Adrenal gland (tissue), 12 donors: ENCODE results near the gene BCL2. TPM values are rescaled to one million over a fixed set of nuclear protein-coding genes. Genes with fewer than 3 reads are reported as not detected.
A peak's percentile ranks its signal among the peaks of the same experiment; 100 is the strongest.

ENCODE experiments used
- DNase-seq, 7 donors: peaks; one replicate each; pipeline ENCODE4 v3.0.0-alpha.2; 2019 to 2020
- H3K27ac ChIP-seq, 5 donors: fragments of 200-600 bp; sonication (generic) in 4 of 5; 1 replicate in 3 of 5; 2 replicates in 2 of 5; pipeline versions ENCODE4 v1.5.1 to v1.8.0; 2016 to 2020; ENCODE audit warnings: mild to moderate bottlenecking in 1 of 5
- H3K27me3 ChIP-seq: fragments of 200-600 bp; 2 replicates; pipeline ENCODE4 v1.8.0; 2021
- H3K36me3 ChIP-seq, 2 donors: fragments of 200-600 bp; replicated peaks in 1 of 2; 1 replicate in 1 of 2; 2 replicates in 1 of 2; pipeline versions ENCODE4 v1.5.1 to v1.8.0; 2018 to 2022
- H3K4me1 ChIP-seq, 2 donors: fragments of 200-600 bp; replicated peaks in 1 of 2; 1 replicate in 1 of 2; 2 replicates in 1 of 2; pipeline versions ENCODE4 v1.5.1 to v1.8.0; 2018 to 2021
- H3K4me3 ChIP-seq, 4 donors: fragments of 200-600 bp; sonication (generic) in 3 of 4; one replicate each; pipeline ENCODE4 v1.5.1; 2016 to 2018
- H3K9me3 ChIP-seq, 3 donors: fragments of 200-600 bp; sonication (generic) in 1 of 3; replicated peaks in 1 of 3; 1 replicate in 2 of 3; 2 replicates in 1 of 3; pipeline versions ENCODE4 v1.5.1 to v1.8.0; 2016 to 2021
- POLR2A ChIP-seq, 2 donors: fragments of 450-650 bp; IDR thresholded peaks; one replicate each; pipeline ENCODE4 v1.6.1; 2017; ENCODE audit warnings: antibody characterized with exemption in 2 of 2, mild to moderate bottlenecking in 2 of 2, moderate library complexity in 1 of 2
- WGBS, 4 donors: extraction: QIAGEN DNeasy Blood & Tissue Kit in 2 of 4; methylation state at CpG; one replicate each; pipeline versions ENCODE4 v1.1.5 to v1.1.7; 2013 to 2017; 5-methylcytosine and 5-hydroxymethylcytosine counted together
- intact Hi-C, 2 donors: fragments of 100-400 bp; cut with DNase I; formaldehyde crosslinking; loops; one replicate each; pipeline versions ENCODE4 v1.14.1 to v1.15.0; 2022 to 2023
- polyA plus RNA-seq, 3 donors: library from polyadenylated mRNA; stranded (reverse); fragments of 200-250 nt in 2 of 3; fragments of 350-450 nt in 1 of 3; fragmentation: Illumina TruSeq in 1 of 3; extraction: RNeasy Lipid Tissue Mini Kit (QIAGEN cat#74804) in 1 of 3; gene quantifications; one replicate each; pipeline ENCODE4 v1.2.3, GENCODE V29; 2013 to 2014
- total RNA-seq, 9 donors: library from RNA; depleted of rRNA in 4 of 9; stranded (reverse); fragments of >200 nt in 4 of 9; fragments of 120-200 nt in 1 of 9; fragmentation: NEBNext Ultra II Directional in 1 of 9; extraction: Animal tissue kit (Norgen Biotek cat#: 25700) in 1 of 9; gene quantifications; one replicate each; pipeline versions ENCODE4 v1.1.0 to v1.2.4, GENCODE V29; 2013 to 2023
- TF ChIP-seq, protein P1 (sequence below), 6 experiments: fragments of 450-650 bp in 4 of 6; fragments of 200-600 bp in 2 of 6; sonication (generic) in 1 of 6; IDR thresholded peaks; 1 replicate in 5 of 6; 2 replicates in 1 of 6; pipeline versions ENCODE4 v1.5.1 to v1.8.0; 2016 to 2021; ENCODE audit warnings: antibody characterized with exemption in 6 of 6, mild to moderate bottlenecking in 2 of 6, moderate library complexity in 1 of 6
- donor health status: healthy with polysubstance abuse.
- donor health status: Bipolar disorder and iron deficiency.
- donor health status: DM: yes; HTN: yes; CAD: no.
- donor health status: DM: no; HTN: no; CAD: no.
- donor health status: DM: no; HTN: no; CAD: no.
- donor health status: DM: yes; HTN: yes; CAD: no.

The BCL2 gene
- total and polyA plus RNA-seq, 12 donors, result 0.85 to 7.7 (median 3.4) TPM

DNA sequence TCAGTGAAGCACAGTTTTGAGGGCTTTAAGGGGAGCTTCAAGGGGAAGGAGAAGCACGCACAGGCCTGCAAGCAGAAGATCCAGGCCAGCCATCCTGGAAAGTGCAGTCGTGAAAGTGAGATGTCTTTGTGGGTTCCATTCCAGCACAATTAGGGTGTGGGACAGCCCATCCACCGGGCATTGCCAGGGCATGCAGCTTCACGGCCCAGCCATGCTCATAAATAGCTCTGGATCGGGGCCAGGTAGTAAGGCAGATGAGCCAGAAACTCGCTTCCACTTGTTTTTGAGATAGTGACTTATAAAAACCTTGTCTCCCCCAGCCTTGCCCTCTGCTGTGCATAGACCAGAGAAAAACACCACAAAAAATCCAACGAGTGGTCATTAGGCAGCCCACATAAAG is 26.5 kb upstream of the BCL2 start:
- intact Hi-C loops, result loop anchor here in 1 of 2 donors (10.0 kb wide), 1 partner anchor 89 kb away; no protein-coding TSS in a partner anchor
- peaks cover 0 to 56% of the 10 kb centered on the region in 2 donors for H3K36me3 ChIP-seq
- H3K27me3 ChIP-seq, result no peaks in the 10 kb centered on the region
- H3K4me3 ChIP-seq, result no peak overlapping the region
- peak overlapping the region; percentile 25 to 75 (median 43) for H3K27ac ChIP-seq
- TF ChIP-seq POLR2A (IDR thresholded peaks at IDR 0.05), result no peak
- TF ChIP-seq, protein P1, sequence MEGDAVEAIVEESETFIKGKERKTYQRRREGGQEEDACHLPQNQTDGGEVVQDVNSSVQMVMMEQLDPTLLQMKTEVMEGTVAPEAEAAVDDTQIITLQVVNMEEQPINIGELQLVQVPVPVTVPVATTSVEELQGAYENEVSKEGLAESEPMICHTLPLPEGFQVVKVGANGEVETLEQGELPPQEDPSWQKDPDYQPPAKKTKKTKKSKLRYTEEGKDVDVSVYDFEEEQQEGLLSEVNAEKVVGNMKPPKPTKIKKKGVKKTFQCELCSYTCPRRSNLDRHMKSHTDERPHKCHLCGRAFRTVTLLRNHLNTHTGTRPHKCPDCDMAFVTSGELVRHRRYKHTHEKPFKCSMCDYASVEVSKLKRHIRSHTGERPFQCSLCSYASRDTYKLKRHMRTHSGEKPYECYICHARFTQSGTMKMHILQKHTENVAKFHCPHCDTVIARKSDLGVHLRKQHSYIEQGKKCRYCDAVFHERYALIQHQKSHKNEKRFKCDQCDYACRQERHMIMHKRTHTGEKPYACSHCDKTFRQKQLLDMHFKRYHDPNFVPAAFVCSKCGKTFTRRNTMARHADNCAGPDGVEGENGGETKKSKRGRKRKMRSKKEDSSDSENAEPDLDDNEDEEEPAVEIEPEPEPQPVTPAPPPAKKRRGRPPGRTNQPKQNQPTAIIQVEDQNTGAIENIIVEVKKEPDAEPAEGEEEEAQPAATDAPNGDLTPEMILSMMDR (IDR thresholded peaks at IDR 0.05), result no peak
- no peaks in the 10 kb centered on the region for H3K9me3 ChIP-seq
- peaks cover 0 to 14% of the 10 kb centered on the region in 2 donors for H3K4me1 ChIP-seq
- DNase-seq, result peak in 6 of 7 donors; percentile 68 to 82 (median 78)
- 28 to 69% (median 41%) methylated on average over 4 to 7 of the region's 7 CpGs for WGBS, 4 donors

DNA sequence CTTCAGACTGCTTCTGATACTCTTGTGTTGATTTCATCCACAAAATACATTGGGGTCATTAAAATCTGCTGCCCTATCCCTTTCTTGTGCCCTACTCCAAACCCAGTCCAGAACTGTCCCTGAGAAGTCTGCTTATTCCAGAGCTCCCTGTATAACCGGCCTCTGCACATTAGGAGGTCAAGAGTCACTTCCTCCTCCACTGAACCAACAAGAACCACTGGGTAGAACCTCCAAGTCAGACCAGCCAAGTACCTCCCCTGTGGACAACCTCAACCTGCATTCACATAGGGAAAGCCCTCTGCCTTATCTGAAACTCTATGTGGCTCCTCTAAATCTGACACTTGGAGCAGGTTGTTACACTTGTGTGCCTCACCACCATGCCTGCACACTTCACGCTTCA is 25.3 kb upstream of the BCL2 start:
- TF ChIP-seq, protein P1 (IDR thresholded peaks at IDR 0.05), result no peak
- TF ChIP-seq POLR2A (IDR thresholded peaks at IDR 0.05), result no peak
- no peaks in the 10 kb centered on the region for H3K27me3 ChIP-seq
- no peaks in the 10 kb centered on the region for H3K9me3 ChIP-seq
- H3K36me3 ChIP-seq, result peaks cover 0 to 54% of the 10 kb centered on the region in 2 donors
- H3K4me1 ChIP-seq, result peaks cover 0 to 14% of the 10 kb centered on the region in 2 donors
- intact Hi-C loops, result loop anchor here in 1 of 2 donors (10.0 kb wide), 1 partner anchor 90 kb away; no protein-coding TSS in a partner anchor
- WGBS, 4 donors, result 75 to 88% (median 78%) methylated on average over 2 of the region's 2 CpGs
- H3K4me3 ChIP-seq, result no peak overlapping the region
- H3K27ac ChIP-seq, result no peak overlapping the region
- no peak for DNase-seq

DNA sequence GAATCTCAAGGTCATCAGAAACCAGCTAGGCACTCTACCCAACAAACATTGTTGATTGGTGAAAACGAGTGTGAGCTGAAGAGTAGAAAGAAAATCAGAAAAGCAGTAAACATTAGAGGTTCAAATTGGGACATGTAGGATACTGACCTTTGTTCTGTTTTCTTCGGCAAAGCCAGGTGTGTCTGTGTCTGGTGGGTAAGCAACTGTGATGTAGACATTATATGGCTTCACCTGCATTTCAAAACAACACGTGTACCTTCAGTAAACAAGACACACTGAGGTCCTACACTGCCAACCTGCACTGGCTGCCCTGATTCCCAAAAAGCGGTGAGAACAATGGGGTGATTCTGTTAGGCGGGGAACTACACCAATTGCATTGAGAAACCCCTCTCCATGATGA is 24.7 kb upstream of the BCL2 start:
- no peaks in the 10 kb centered on the region for H3K9me3 ChIP-seq
- no peaks in the 10 kb centered on the region for H3K27me3 ChIP-seq
- no peak overlapping the region for H3K27ac ChIP-seq
- intact Hi-C loops, result loop anchor here in 1 of 2 donors (10.0 kb wide), 1 partner anchor 91 kb away; no protein-coding TSS in a partner anchor
- H3K36me3 ChIP-seq, result peaks cover 0 to 53% of the 10 kb centered on the region in 2 donors
- no peak for TF ChIP-seq POLR2A (IDR thresholded peaks at IDR 0.05)
- TF ChIP-seq, protein P1 (IDR thresholded peaks at IDR 0.05), result no peak
- DNase-seq, result no peak
- H3K4me1 ChIP-seq, result peaks cover 0 to 14% of the 10 kb centered on the region in 2 donors
- 80 to 89% (median 86%) methylated on average over 5 of the region's 5 CpGs for WGBS, 4 donors
- no peak overlapping the region for H3K4me3 ChIP-seq

DNA sequence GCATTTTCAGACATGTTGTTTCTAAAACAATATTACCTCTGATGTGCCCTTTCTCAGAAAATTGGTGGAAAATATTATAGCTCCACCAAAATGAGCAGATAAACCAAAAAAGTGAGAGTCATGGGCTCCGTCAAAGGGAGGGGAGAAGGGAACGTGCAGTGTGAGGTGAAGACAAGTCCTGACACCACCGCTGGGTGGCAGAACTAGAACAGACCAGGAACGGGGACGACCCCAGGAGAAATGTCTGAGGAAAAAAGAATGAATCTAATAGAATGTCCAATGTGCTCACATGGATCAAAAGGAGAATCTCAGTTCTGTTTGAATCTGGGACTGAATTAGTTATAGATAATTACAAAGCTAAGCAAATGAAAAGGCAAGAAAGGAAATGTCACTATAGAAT is 22.6 kb upstream of the BCL2 start:
- peak in 3 of 7 donors; percentile 33 to 43 (median 34) for DNase-seq

More for the DNA sequence above, 22.6 kb upstream of the BCL2 start:
- H3K36me3 ChIP-seq, result peaks cover 0 to 70% of the 10 kb centered on the region in 2 donors
- H3K27ac ChIP-seq, result no peak overlapping the region
- intact Hi-C loops, result loop anchor here in 1 of 2 donors (10.0 kb wide), 1 partner anchor 93 kb away; no protein-coding TSS in a partner anchor
- peaks cover 0 to 14% of the 10 kb centered on the region in 2 donors for H3K4me1 ChIP-seq
- H3K9me3 ChIP-seq, result no peaks in the 10 kb centered on the region
- 46 to 56% (median 48%) methylated on average over 5 of the region's 5 CpGs for WGBS, 4 donors
- no peak overlapping the region for H3K4me3 ChIP-seq
- TF ChIP-seq, protein P1 (IDR thresholded peaks at IDR 0.05), result peak in 5 of 6 experiments; percentile 16 to 51 (median 37)
- no peak for TF ChIP-seq POLR2A (IDR thresholded peaks at IDR 0.05)
- H3K27me3 ChIP-seq, result no peaks in the 10 kb centered on the region
